ENCODE measurements around the gene DUSP19.

The DUSP19 gene

GRCh38 chr2:183123117-183123958 lies 44.8 kb downstream of the DUSP19 start:
- no peak for DNase-seq (ENCODE audit: extremely low spot score, insufficient read length, low read depth)
- FAIRE-seq, result no peak

GRCh38 chr2:183123959-183124221 lies 45.3 kb downstream of the DUSP19 start:
- FAIRE-seq (no peak), DNase-seq (ENCODE audit: extremely low spot score, insufficient read length, low read depth) (peak; percentile 7)

GRCh38 chr2:183124222-183124956 lies 45.8 kb downstream of the DUSP19 start, which contains the start of gene NUP35:
Gene NUP35 (plus strand): TSS chr2:183124443. CDS start chr2:183124458, 15 bp downstream.
- FAIRE-seq (peak; percentile 96), DNase-seq (ENCODE audit: extremely low spot score, insufficient read length, low read depth) (peak; percentile 42)

- no peak for FAIRE-seq
These were observed 46.4 kb downstream of the DUSP19 start for GRCh38 chr2:183124957-183125255.

GRCh38 chr2:183125659-183126341 lies 47.3 kb downstream of the DUSP19 start:
- DNase-seq (ENCODE audit: extremely low spot score, insufficient read length, low read depth) (no peak), FAIRE-seq (peak; percentile 12)

More at GRCh38 chr2:183124957-183125255, 46.4 kb downstream of the DUSP19 start:
- DNase-seq (ENCODE audit: extremely low spot score, insufficient read length, low read depth), result no peak

- DNase-seq (ENCODE audit: extremely low spot score, insufficient read length, low read depth) (no peak), FAIRE-seq (no peak)
These were observed 48.1 kb downstream of the DUSP19 start for GRCh38 chr2:183126635-183127034.

- FAIRE-seq, result no peak
- DNase-seq (ENCODE audit: extremely low spot score, insufficient read length, low read depth), result no peak
These were observed 55.5 kb downstream of the DUSP19 start for GRCh38 chr2:183134016-183134415.

- DNase-seq (ENCODE audit: extremely low spot score, insufficient read length, low read depth) (no peak), FAIRE-seq (no peak)
These were observed 70.4 kb downstream of the DUSP19 start for GRCh38 chr2:183148955-183149354.

- no peak for DNase-seq (ENCODE audit: extremely low spot score, insufficient read length, low read depth)
- FAIRE-seq, result no peak
These were observed 70.9 kb downstream of the DUSP19 start for GRCh38 chr2:183149489-183149888.

Measured in GM18507 (cell line).